A673 (cell line): ENCODE data around the gene KCNN1. TPM values are rescaled to one million over a fixed set of nuclear protein-coding genes. Genes with fewer than 3 reads are reported as not detected.

Experiments
- BruUV-seq: library from RNA; stranded (reverse); fragments of 400-500 nt; replicated peaks from 2 replicates; lab custom pipeline; 2021; lab: Mats Ljungman, UMichigan
- CTCF ChIA-PET: fragments of 300-600 bp; sonication (Branson Sonifier 250); formaldehyde crosslinking; loops from one replicate; lab custom pipeline; 2022; ENCODE audit warnings: antibody characterized with exemption; lab: Charles Lee
- POLR2A ChIA-PET: fragments of 300-600 bp; sonication (Branson Sonifier 250); formaldehyde crosslinking; loops from one replicate; lab custom pipeline; 2022; ENCODE audit warnings: antibody characterized with exemption; ENCODE audit not compliant: low non-redundant PET; lab: Charles Lee
- DNase-seq: peaks from one replicate; pipeline ENCODE4 v3.0.0-alpha.2; 2015; ENCODE audit warnings: low spot score
- H3K27ac ChIP-seq: fragments of 200-600 bp; sonication (generic); 2 replicates; pipeline ENCODE4 v1.5.1; 2016; ENCODE audit warnings: mixed run types, low read depth, mild to moderate bottlenecking, mixed read lengths, antibody characterized with exemption, low read length; ENCODE audit not compliant: poor library complexity, severe bottlenecking
- H3K27me3 ChIP-seq: fragments of 200-600 bp; sonication (generic); replicated peaks from 2 replicates; pipeline ENCODE4 v1.6.1; 2017; ENCODE audit warnings: mixed run types, low read depth, mild to moderate bottlenecking, mixed read lengths, antibody characterized with exemption, low read length; ENCODE audit not compliant: insufficient read depth, poor library complexity
- H3K36me3 ChIP-seq: fragments of 200-600 bp; sonication (generic); 2 replicates; pipeline ENCODE4 v1.6.1; 2016; ENCODE audit warnings: mixed run types, mild to moderate bottlenecking, mixed read lengths, antibody characterized with exemption, low read length; ENCODE audit not compliant: insufficient read depth, poor library complexity, severe bottlenecking
- H3K4me1 ChIP-seq: fragments of 200-600 bp; sonication (generic); 2 replicates; pipeline ENCODE4 v1.6.1; 2017; ENCODE audit warnings: mixed run types, mild to moderate bottlenecking, mixed read lengths, antibody characterized with exemption, low read length; ENCODE audit not compliant: insufficient read depth, poor library complexity, severe bottlenecking
- H3K4me3 ChIP-seq: fragments of 200-600 bp; sonication (generic); 2 replicates; pipeline ENCODE4 v1.5.1; 2016; ENCODE audit warnings: low read depth, mixed run types, mild to moderate bottlenecking, mixed read lengths, low read length; ENCODE audit not compliant: poor library complexity, severe bottlenecking
- H3K9me3 ChIP-seq: fragments of 200-600 bp; sonication (generic); 2 replicates; pipeline ENCODE4 v1.6.1; 2016; ENCODE audit warnings: mixed run types, low read depth, mild to moderate bottlenecking, mixed read lengths, antibody characterized with exemption, low read length; ENCODE audit not compliant: poor library complexity, severe bottlenecking
- CTCF ChIP-seq: fragments of 300-800, 200-600 bp; sonication (generic); conservative IDR thresholded peaks from 2 replicates; pipeline ENCODE4 v1.5.1; 2017; ENCODE audit warnings: low read depth, mild to moderate bottlenecking, antibody characterized with exemption, low read length, moderate library complexity, mixed read lengths
- EZH2 ChIP-seq: fragments of 200-600 bp; sonication (generic); IDR thresholded peaks from 2 replicates; pipeline ENCODE4 v1.6.1; 2017; ENCODE audit warnings: borderline replicate concordance, low read depth, mild to moderate bottlenecking, mixed read lengths, antibody characterized with exemption, low read length; ENCODE audit not compliant: poor library complexity, severe bottlenecking
- intact Hi-C: fragments of 100-400 bp; cut with micrococcal nuclease; formaldehyde crosslinking; loops from one replicate; pipeline ENCODE4 v1.10.0; 2022; ENCODE audit not compliant: unreplicated experiment
- total RNA-seq: library from RNA; stranded (reverse); gene quantifications from 2 replicates; pipeline ENCODE4 v1.2.3, GENCODE V29; 2021

Gene KCNN1
- total RNA-seq, 1 experiment from 2014 or later, result 81.2 TPM

- Histone ChIP-seq H3K9me3 (no peaks in the 10 kb centered on the region), H3K4me3 (no peak overlapping the region), H3K27me3 (no peaks in the 10 kb centered on the region), H3K36me3 (no peaks in the 10 kb centered on the region), H3K27ac (no peak overlapping the region), H3K4me1 (no peaks in the 10 kb centered on the region)
- POLR2A ChIA-PET, result no interaction called here
- DNase-seq, result no peak
- TF ChIP-seq EZH2, result no peak
- TF ChIP-seq CTCF, result no peak
- CTCF ChIA-PET, result no interaction called here
- BruUV-seq, result no TSS peak
- intact Hi-C loops, result no loop called here
Measured at GRCh38 chr19:17922138-17922537, 44.8 kb upstream of the KCNN1 start.

GRCh38 chr19:17926044-17926443 lies 40.9 kb upstream of the KCNN1 start:
- H3K36me3 ChIP-seq, result no peaks in the 10 kb centered on the region
- intact Hi-C loops, result no loop called here

GRCh38 chr19:17929056-17929455 lies 37.9 kb upstream of the KCNN1 start:
- BruUV-seq, result no TSS peak
- ChIA-PET CTCF (interaction anchor here (0.6 kb wide), 1 partner anchor 23 kb away, joined by 3 read pairs; no protein-coding TSS in a partner anchor), POLR2A (no interaction called here)
- no peak for DNase-seq
- no peaks in the 10 kb centered on the region for H3K9me3 ChIP-seq
- H3K27me3 ChIP-seq, result no peaks in the 10 kb centered on the region
- H3K4me1 ChIP-seq, result peaks cover 11% of the 10 kb centered on the region
- TF ChIP-seq CTCF (no peak), EZH2 (no peak)
- H3K4me3 ChIP-seq, result no peak overlapping the region
- H3K27ac ChIP-seq, result no peak overlapping the region
- H3K36me3 ChIP-seq, result no peaks in the 10 kb centered on the region
- intact Hi-C loops, result no loop called here

More at GRCh38 chr19:17926044-17926443, 40.9 kb upstream of the KCNN1 start:
- H3K27ac ChIP-seq, result no peak overlapping the region
- H3K9me3 ChIP-seq, result no peaks in the 10 kb centered on the region
- DNase-seq, result no peak
- no peaks in the 10 kb centered on the region for H3K27me3 ChIP-seq
- H3K4me3 ChIP-seq, result no peak overlapping the region
- POLR2A ChIA-PET, result no interaction called here
- BruUV-seq, result no TSS peak
- no peaks in the 10 kb centered on the region for H3K4me1 ChIP-seq
- CTCF ChIA-PET, result interaction anchor here (0.7 kb wide), 1 partner anchor 258 kb away, joined by 6 read pairs; no protein-coding TSS in a partner anchor
- TF ChIP-seq CTCF (no peak), EZH2 (no peak)
